Kidney (tissue), 14 donors: ENCODE data around the gene ATP11A. TPM values are rescaled to one million over a fixed set of nuclear protein-coding genes. Genes with fewer than 3 reads are reported as not detected.

ENCODE experiments used
- DNase-seq, 5 donors: peaks; one replicate each; pipeline ENCODE4 v3.0.0-alpha.2; 2013 to 2020
- FAIRE-seq: peaks from 2 replicates; lab custom pipeline; 2012; peaks lifted over from hg19 to GRCh38; lab: Jason Lieb, UNC
- H3K27ac ChIP-seq, 2 donors: one replicate each; pipeline ENCODE4 v1.7.0; 2013; ENCODE audit warnings: low read depth in 2 of 2, low read length in 2 of 2, inconsistent platforms in 1 of 2
- H3K27me3 ChIP-seq: one replicate; pipeline ENCODE4 v1.7.1; 2013; ENCODE audit warnings: low read length, inconsistent platforms; ENCODE audit not compliant: control insufficient read depth, insufficient read depth
- H3K36me3 ChIP-seq, 3 donors: one replicate each; pipeline versions ENCODE4 v1.7.0 to v1.7.1; 2013; ENCODE audit warnings: low read length in 3 of 3, control low read depth in 1 of 3, inconsistent platforms in 1 of 3; ENCODE audit not compliant: insufficient read depth in 3 of 3, control insufficient read depth in 2 of 3
- H3K4me1 ChIP-seq, 3 donors: one replicate each; pipeline versions ENCODE4 v1.7.0 to v1.7.1; 2013; ENCODE audit warnings: low read length in 3 of 3, inconsistent platforms in 1 of 3, low read depth in 1 of 3; ENCODE audit not compliant: control insufficient read depth in 2 of 3, insufficient read depth in 2 of 3
- H3K4me3 ChIP-seq, 3 donors: one replicate each; pipeline versions ENCODE4 v1.7.0 to v1.8.1; 2013; ENCODE audit warnings: low read length in 3 of 3, control low read depth in 1 of 3, inconsistent platforms in 1 of 3
- H3K9ac ChIP-seq, 3 donors: one replicate each; pipeline versions ENCODE4 v1.7.0 to v1.7.1; 2013; ENCODE audit warnings: low read length in 3 of 3, control low read depth in 1 of 3, inconsistent platforms in 1 of 3
- H3K9me3 ChIP-seq, 3 donors: one replicate each; pipeline versions ENCODE4 v1.7.0 to v1.7.1; 2013; ENCODE audit warnings: low read length in 3 of 3, control low read depth in 1 of 3, inconsistent platforms in 1 of 3; ENCODE audit not compliant: control insufficient read depth in 2 of 3, insufficient read depth in 1 of 3
- intact Hi-C: fragments of 100-400 bp; cut with DNase I; formaldehyde crosslinking; loops from one replicate; pipeline ENCODE4 v1.11.1; 2022
- polyA plus RNA-seq: library from polyadenylated mRNA; stranded (reverse); fragments of 350-450 nt; fragmentation: Illumina TruSeq; extraction: RNeasy Lipid Tissue Mini Kit (QIAGEN cat#74804); gene quantifications from one replicate; pipeline ENCODE4 v1.2.3, GENCODE V29; 2014; ENCODE audit warnings: low read depth, low replicate concordance; ENCODE audit not compliant: insufficient read depth
- total RNA-seq: library from RNA; stranded (reverse); fragmentation: NEBNext Ultra II Directional; extraction: Animal tissue kit (Norgen Biotek cat#: 25700); gene quantifications from one replicate; pipeline ENCODE4 v1.2.1, GENCODE V29; 2021
- TF ChIP-seq, protein P1 (sequence below): IDR thresholded peaks from 3 replicates; pipeline ENCODE4 v1.5.1; 2012; ENCODE audit warnings: mild to moderate bottlenecking, moderate library complexity, borderline replicate concordance; ENCODE audit not compliant: insufficient read depth; ENCODE audit errors: extremely low read depth
- donor health status: control.
- donor health status: control.
- donor health status: control.
- donor health status: control.
- donor health status: control.
- donor health status: DM: yes; HTN: yes; CAD: no.
- donor health status: Normal renal cell carcinoma (clear cell type).

Gene ATP11A
- total and polyA plus RNA-seq, 2 donors from 2014 or later = 4.9 to 212 TPM

DNA sequence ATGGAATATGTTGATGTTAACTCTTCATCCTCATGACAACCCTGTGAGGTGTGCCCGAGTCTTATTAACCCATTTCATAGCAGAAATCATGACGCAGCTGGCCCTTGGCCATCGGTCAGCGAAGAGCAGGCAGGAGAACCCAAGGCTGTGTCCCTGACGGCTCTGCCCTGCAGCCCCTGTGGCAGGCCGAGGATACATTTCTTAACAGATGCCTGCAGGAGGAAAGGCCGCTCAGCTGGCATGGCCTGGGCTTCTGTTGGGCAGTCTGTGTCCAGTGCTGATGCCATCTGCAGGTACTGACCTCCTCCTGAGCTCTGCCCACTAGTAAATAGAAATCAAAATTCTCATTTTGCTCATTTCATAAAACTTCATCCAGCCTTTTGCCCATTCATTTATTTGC lies 243.8 kb downstream of the ATP11A start:
- Histone ChIP-seq H3K27ac (no peak overlapping the region), H3K9me3 (no peaks in the 10 kb centered on the region), H3K36me3 (no peaks in the 10 kb centered on the region), H3K27me3 (no peaks in the 10 kb centered on the region), H3K9ac (no peak overlapping the region), H3K4me3 (no peak overlapping the region), H3K4me1 (peaks cover 0 to 21% (median under 1%) of the 10 kb centered on the region in 3 donors)
- TF ChIP-seq, protein P1, sequence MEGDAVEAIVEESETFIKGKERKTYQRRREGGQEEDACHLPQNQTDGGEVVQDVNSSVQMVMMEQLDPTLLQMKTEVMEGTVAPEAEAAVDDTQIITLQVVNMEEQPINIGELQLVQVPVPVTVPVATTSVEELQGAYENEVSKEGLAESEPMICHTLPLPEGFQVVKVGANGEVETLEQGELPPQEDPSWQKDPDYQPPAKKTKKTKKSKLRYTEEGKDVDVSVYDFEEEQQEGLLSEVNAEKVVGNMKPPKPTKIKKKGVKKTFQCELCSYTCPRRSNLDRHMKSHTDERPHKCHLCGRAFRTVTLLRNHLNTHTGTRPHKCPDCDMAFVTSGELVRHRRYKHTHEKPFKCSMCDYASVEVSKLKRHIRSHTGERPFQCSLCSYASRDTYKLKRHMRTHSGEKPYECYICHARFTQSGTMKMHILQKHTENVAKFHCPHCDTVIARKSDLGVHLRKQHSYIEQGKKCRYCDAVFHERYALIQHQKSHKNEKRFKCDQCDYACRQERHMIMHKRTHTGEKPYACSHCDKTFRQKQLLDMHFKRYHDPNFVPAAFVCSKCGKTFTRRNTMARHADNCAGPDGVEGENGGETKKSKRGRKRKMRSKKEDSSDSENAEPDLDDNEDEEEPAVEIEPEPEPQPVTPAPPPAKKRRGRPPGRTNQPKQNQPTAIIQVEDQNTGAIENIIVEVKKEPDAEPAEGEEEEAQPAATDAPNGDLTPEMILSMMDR = no peak
- DNase-seq = no peak
- intact Hi-C loops = no loop called here
- FAIRE-seq = no peak

DNA sequence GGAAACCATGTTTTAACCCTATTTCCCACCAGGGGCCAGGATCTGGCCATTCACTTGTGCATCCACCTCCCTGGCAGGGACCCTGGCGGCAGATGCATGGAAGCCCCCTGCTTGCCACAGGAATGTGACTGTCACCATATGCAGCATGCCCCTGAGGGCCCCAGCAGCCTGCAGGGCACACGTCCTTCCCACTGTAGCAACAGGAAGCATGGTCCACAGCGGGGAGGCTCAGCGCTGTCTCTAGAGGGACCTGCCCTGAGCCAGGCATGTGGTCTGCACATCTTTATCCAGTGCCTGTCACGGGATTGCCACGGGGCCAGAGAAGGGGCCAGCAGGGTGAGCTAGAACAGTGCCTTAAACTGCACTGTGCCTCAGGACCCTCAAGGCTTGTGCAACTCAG lies 244.2 kb downstream of the ATP11A start:
- intact Hi-C loops = no loop called here
- Histone ChIP-seq H3K9me3 (no peaks in the 10 kb centered on the region), H3K4me3 (no peak overlapping the region), H3K36me3 (no peaks in the 10 kb centered on the region), H3K9ac (no peak overlapping the region), H3K4me1 (peaks cover 0 to 17% (median 0%) of the 10 kb centered on the region in 3 donors), H3K27ac (no peak overlapping the region), H3K27me3 (no peaks in the 10 kb centered on the region)
- DNase-seq (no peak), FAIRE-seq (no peak)
- TF ChIP-seq, protein P1 = no peak

Other genes with a start within 250 kb of the ATP11A start
- 33.2 TPM for gene TUBGCP3, start 101.9 kb upstream of the ATP11A start, total RNA-seq
- gene TUBGCP3, start 101.9 kb upstream of the ATP11A start, polyA plus RNA-seq = 9.1 TPM